Hepatic stellate cell (primary cell): ENCODE results near the gene HMGCS1.
"Not testable (repeated sequence)": the region's sequence is repeated elsewhere in the genome, so short reads cannot be mapped to it uniquely, and the experiment has no call there.

ENCODE experiments used
- DNase-seq: peaks from one replicate; pipeline ENCODE4 v3.0.0; 2011; ENCODE audit warnings: low spot score

Gene HMGCS1

GRCh38 chr5:43273552-43273951 is 39.7 kb downstream of the HMGCS1 start:
- no peak for DNase-seq

GRCh38 chr5:43270645-43271044 is 42.6 kb downstream of the HMGCS1 start:
- no peak for DNase-seq

- DNase-seq, result no peak
Measured at GRCh38 chr5:43268188-43268820, 44.9 kb downstream of the HMGCS1 start.

GRCh38 chr5:43262269-43262668 is 50.9 kb downstream of the HMGCS1 start:
- not testable (repeated sequence) for DNase-seq

- no peak for DNase-seq
Measured at GRCh38 chr5:43258116-43258515, 55.1 kb downstream of the HMGCS1 start.

GRCh38 chr5:43256261-43256966 is 56.8 kb downstream of the HMGCS1 start:
- no peak for DNase-seq

GRCh38 chr5:43255704-43256103 is 57.5 kb downstream of the HMGCS1 start:
- DNase-seq, result no peak

- DNase-seq, result no peak
Measured at GRCh38 chr5:43251754-43252153, 61.5 kb downstream of the HMGCS1 start.

GRCh38 chr5:43245724-43246385 is 67.4 kb downstream of the HMGCS1 start:
- DNase-seq, result no peak

- DNase-seq, result no peak
Measured at GRCh38 chr5:43244823-43245565, 68.2 kb downstream of the HMGCS1 start.

GRCh38 chr5:43243270-43243669 is 69.9 kb downstream of the HMGCS1 start:
- no peak for DNase-seq

GRCh38 chr5:43242196-43242595 is 71.0 kb downstream of the HMGCS1 start:
- no peak for DNase-seq
